Large intestine (tissue), 3 donors: ENCODE measurements around the gene INSIG2. TPM values are rescaled to one million over a fixed set of nuclear protein-coding genes. Genes with fewer than 3 reads are reported as not detected.

Experiments
- DNase-seq, 2 donors: peaks; one replicate each; pipeline versions ENCODE4 v3.0.0 to v3.0.0-alpha.2; 2013
- H3K27ac ChIP-seq: one replicate; pipeline ENCODE4 v1.5.1; 2013; ENCODE audit warnings: low read length
- H3K27me3 ChIP-seq: 2 replicates; pipeline ENCODE4 v1.6.1; 2013; ENCODE audit warnings: low read length; ENCODE audit not compliant: control insufficient read depth, insufficient read depth
- H3K36me3 ChIP-seq: 2 replicates; pipeline ENCODE4 v1.6.1; 2013; ENCODE audit warnings: low read length; ENCODE audit not compliant: control insufficient read depth, insufficient read depth
- H3K4me1 ChIP-seq: one replicate; pipeline ENCODE4 v1.6.1; 2013; ENCODE audit warnings: low read length; ENCODE audit not compliant: control insufficient read depth, insufficient read depth
- H3K4me3 ChIP-seq: one replicate; pipeline ENCODE4 v1.5.1; 2013; ENCODE audit warnings: low read length
- H3K9me3 ChIP-seq: one replicate; pipeline ENCODE4 v1.6.1; 2013; ENCODE audit warnings: mild to moderate bottlenecking, low read depth, low read length, moderate library complexity; ENCODE audit not compliant: control insufficient read depth
- WGBS: methylation state at CpG from one replicate; pipeline ENCODE4 v1.1.5; 2013; ENCODE audit warnings: low lambda C conversion rate; ENCODE audit not compliant: insufficient coverage; 5-methylcytosine and 5-hydroxymethylcytosine counted together
- polyA plus RNA-seq: library from polyadenylated mRNA; unstranded; fragments of 120-200 nt; gene quantifications from one replicate; pipeline ENCODE4 v1.2.1, GENCODE V29; 2013

Gene INSIG2
- polyA plus RNA-seq, 1 donor = 30.0 TPM

GRCh38 chr2:118150294-118150693 lies 62.0 kb downstream of the INSIG2 start:
- H3K27me3 ChIP-seq = no peaks in the 10 kb centered on the region
- no peak overlapping the region for H3K4me3 ChIP-seq
- DNase-seq = no peak
- H3K9me3 ChIP-seq = no peaks in the 10 kb centered on the region
- H3K36me3 ChIP-seq = no peaks in the 10 kb centered on the region
- H3K27ac ChIP-seq = no peak overlapping the region
- peaks cover 7% of the 10 kb centered on the region for H3K4me1 ChIP-seq

- H3K4me3 ChIP-seq = no peak overlapping the region
- H3K36me3 ChIP-seq = no peaks in the 10 kb centered on the region
- DNase-seq = no peak
- H3K27me3 ChIP-seq = no peaks in the 10 kb centered on the region
- WGBS = no CpG with 5 or more reads among the region's 1 CpG
- no peak overlapping the region for H3K27ac ChIP-seq
- peaks cover 4% of the 10 kb centered on the region for H3K4me1 ChIP-seq
- H3K9me3 ChIP-seq = no peaks in the 10 kb centered on the region
Observed at GRCh38 chr2:118151831-118152230, 63.6 kb downstream of the INSIG2 start.

- H3K27ac ChIP-seq = no peak overlapping the region
- no peak for DNase-seq
- no peaks in the 10 kb centered on the region for H3K36me3 ChIP-seq
- WGBS = 60% methylated on average over 1 of the region's 4 CpGs
- H3K4me3 ChIP-seq = no peak overlapping the region
- no peaks in the 10 kb centered on the region for H3K27me3 ChIP-seq
- no peaks in the 10 kb centered on the region for H3K4me1 ChIP-seq
- H3K9me3 ChIP-seq = no peaks in the 10 kb centered on the region
Observed at GRCh38 chr2:118153433-118153832, 65.2 kb downstream of the INSIG2 start.

GRCh38 chr2:118154176-118154575 lies 65.9 kb downstream of the INSIG2 start:
- H3K36me3 ChIP-seq = no peaks in the 10 kb centered on the region
- no peak overlapping the region for H3K4me3 ChIP-seq
- DNase-seq = no peak
- no peaks in the 10 kb centered on the region for H3K27me3 ChIP-seq
- no peaks in the 10 kb centered on the region for H3K4me1 ChIP-seq
- WGBS = 95% methylated on average over 2 of the region's 2 CpGs
- H3K9me3 ChIP-seq = no peaks in the 10 kb centered on the region
- no peak overlapping the region for H3K27ac ChIP-seq

Other genes starting within 250 kb of the INSIG2 start
- gene CCDC93, start 74.4 kb upstream of the INSIG2 start, polyA plus RNA-seq = 42.1 TPM